ENCODE measurements around the gene CSF1.

- TF ChIP-seq, protein P1, sequence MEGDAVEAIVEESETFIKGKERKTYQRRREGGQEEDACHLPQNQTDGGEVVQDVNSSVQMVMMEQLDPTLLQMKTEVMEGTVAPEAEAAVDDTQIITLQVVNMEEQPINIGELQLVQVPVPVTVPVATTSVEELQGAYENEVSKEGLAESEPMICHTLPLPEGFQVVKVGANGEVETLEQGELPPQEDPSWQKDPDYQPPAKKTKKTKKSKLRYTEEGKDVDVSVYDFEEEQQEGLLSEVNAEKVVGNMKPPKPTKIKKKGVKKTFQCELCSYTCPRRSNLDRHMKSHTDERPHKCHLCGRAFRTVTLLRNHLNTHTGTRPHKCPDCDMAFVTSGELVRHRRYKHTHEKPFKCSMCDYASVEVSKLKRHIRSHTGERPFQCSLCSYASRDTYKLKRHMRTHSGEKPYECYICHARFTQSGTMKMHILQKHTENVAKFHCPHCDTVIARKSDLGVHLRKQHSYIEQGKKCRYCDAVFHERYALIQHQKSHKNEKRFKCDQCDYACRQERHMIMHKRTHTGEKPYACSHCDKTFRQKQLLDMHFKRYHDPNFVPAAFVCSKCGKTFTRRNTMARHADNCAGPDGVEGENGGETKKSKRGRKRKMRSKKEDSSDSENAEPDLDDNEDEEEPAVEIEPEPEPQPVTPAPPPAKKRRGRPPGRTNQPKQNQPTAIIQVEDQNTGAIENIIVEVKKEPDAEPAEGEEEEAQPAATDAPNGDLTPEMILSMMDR (IDR thresholded peaks at IDR 0.05; ENCODE audit: borderline replicate concordance, extremely low read depth, low read length, poor library complexity, severe bottlenecking) = no peak
- TF ChIP-seq EZH2 (IDR thresholded peaks at IDR 0.05; ENCODE audit: borderline replicate concordance, low read depth, low read length, severe bottlenecking) = no peak
Measured at GRCh38 chr1:109898842-109899241, 11.8 kb upstream of the CSF1 start.
